T-helper 17 cell (primary cell): ENCODE measurements around the gene TMC3. TPM values are rescaled to one million over a fixed set of nuclear protein-coding genes. Genes with fewer than 3 reads are reported as not detected.

Experiments
- ATAC-seq: fragments of 150-1000 bp; cut with Tn5 transposase; 2 replicates; pipeline ENCODE4 v1.10.0; 2021; ENCODE audit warnings: mild to moderate bottlenecking, moderate library complexity
- DNase-seq, 3 donors: peaks; one replicate each; pipeline versions ENCODE4 v3.0.0 to v3.0.0-alpha.2; 2020 to 2021
- H3K9me3 ChIP-seq: one replicate; pipeline ENCODE4 v1.7.0; 2013; ENCODE audit warnings: low read length, mild to moderate bottlenecking; ENCODE audit not compliant: control insufficient read depth, poor library complexity, severe bottlenecking
- H3K27ac Mint-ChIP-seq: one replicate; pipeline ENCODE4 v1.8.0; 2022; ENCODE audit warnings: mild to moderate bottlenecking, moderate library complexity, mixed read lengths
- H3K27me3 Mint-ChIP-seq: one replicate; pipeline ENCODE4 v1.8.0; 2022; ENCODE audit warnings: mixed read lengths
- H3K36me3 Mint-ChIP-seq: one replicate; pipeline ENCODE4 v1.8.0; 2022; ENCODE audit warnings: low read depth, mixed read lengths
- H3K4me1 Mint-ChIP-seq: one replicate; pipeline ENCODE4 v1.8.0; 2022; ENCODE audit warnings: mild to moderate bottlenecking, mixed read lengths
- H3K4me3 Mint-ChIP-seq: one replicate; pipeline ENCODE4 v1.8.0; 2022; ENCODE audit warnings: mild to moderate bottlenecking, moderate library complexity, mixed read lengths
- total RNA-seq, 4 donors: library from RNA in 2 of 4; stranded (reverse) in 2 of 4; gene quantifications; one replicate each; pipeline ENCODE4 v1.2.3 and lab custom pipeline; 2022 to 2026

TMC3 gene
- total RNA-seq, 2 donors from 2014 or later, result not detected

GRCh38 chr15:81378443-81378842, 4.4 kb upstream of the TMC3 start:
- H3K4me3 Mint-ChIP-seq, result no peak overlapping the region
- no peak for ATAC-seq
- H3K36me3 Mint-ChIP-seq, result peaks cover 4% of the 10 kb centered on the region
- no peak for DNase-seq
- H3K27ac Mint-ChIP-seq, result no peak overlapping the region
- H3K9me3 ChIP-seq, result no peaks in the 10 kb centered on the region
- peaks cover 2% of the 10 kb centered on the region for H3K4me1 Mint-ChIP-seq
- H3K27me3 Mint-ChIP-seq, result peaks cover 22% of the 10 kb centered on the region

GRCh38 chr15:81377871-81378270, 3.9 kb upstream of the TMC3 start:
- H3K4me1 Mint-ChIP-seq, result peaks cover 2% of the 10 kb centered on the region
- H3K27ac Mint-ChIP-seq, result no peak overlapping the region
- H3K4me3 Mint-ChIP-seq, result no peak overlapping the region
- ATAC-seq (no peak), DNase-seq (no peak)
- H3K9me3 ChIP-seq, result no peaks in the 10 kb centered on the region
- peaks cover 2% of the 10 kb centered on the region for H3K36me3 Mint-ChIP-seq
- H3K27me3 Mint-ChIP-seq, result peaks cover 22% of the 10 kb centered on the region

- Mint-ChIP-seq H3K4me1 (no peaks in the 10 kb centered on the region), H3K27me3 (peaks cover 16% of the 10 kb centered on the region), H3K4me3 (no peak overlapping the region), H3K27ac (no peak overlapping the region), H3K36me3 (peaks cover 2% of the 10 kb centered on the region)
- H3K9me3 ChIP-seq, result no peaks in the 10 kb centered on the region
- DNase-seq (no peak), ATAC-seq (no peak)
These were observed 2.2 kb upstream of the TMC3 start for GRCh38 chr15:81376231-81376630.

- Mint-ChIP-seq H3K4me3 (no peak overlapping the region), H3K27ac (no peak overlapping the region), H3K4me1 (no peaks in the 10 kb centered on the region), H3K27me3 (peaks cover 16% of the 10 kb centered on the region), H3K36me3 (peaks cover 2% of the 10 kb centered on the region)
- DNase-seq (no peak), ATAC-seq (no peak)
- H3K9me3 ChIP-seq, result no peaks in the 10 kb centered on the region
These were observed 1.4 kb upstream of the TMC3 start for GRCh38 chr15:81375461-81375860.

- Mint-ChIP-seq H3K36me3 (peaks cover 2% of the 10 kb centered on the region), H3K4me1 (no peaks in the 10 kb centered on the region), H3K27ac (no peak overlapping the region), H3K27me3 (peaks cover 11% of the 10 kb centered on the region), H3K4me3 (no peak overlapping the region)
- ATAC-seq (no peak), DNase-seq (no peak)
- H3K9me3 ChIP-seq, result no peaks in the 10 kb centered on the region
These were observed 837 bp downstream of the TMC3 start for GRCh38 chr15:81373176-81373575.

GRCh38 chr15:81372575-81372974, 1.4 kb downstream of the TMC3 start:
- Mint-ChIP-seq H3K27me3 (peaks cover 6% of the 10 kb centered on the region), H3K36me3 (no peaks in the 10 kb centered on the region), H3K4me3 (no peak overlapping the region), H3K27ac (no peak overlapping the region), H3K4me1 (no peaks in the 10 kb centered on the region)
- DNase-seq (no peak), ATAC-seq (no peak)
- H3K9me3 ChIP-seq, result no peaks in the 10 kb centered on the region

GRCh38 chr15:81363718-81364500, 10.1 kb downstream of the TMC3 start:
- H3K4me1 Mint-ChIP-seq, result no peaks in the 10 kb centered on the region

GRCh38 chr15:81363276-81363675, 10.7 kb downstream of the TMC3 start:
- ATAC-seq (no peak), DNase-seq (no peak)
- no peak overlapping the region for H3K27ac Mint-ChIP-seq
- no peak overlapping the region for H3K4me3 Mint-ChIP-seq
- no peaks in the 10 kb centered on the region for H3K9me3 ChIP-seq
- H3K4me1 Mint-ChIP-seq, result no peaks in the 10 kb centered on the region
- H3K27me3 Mint-ChIP-seq, result peaks cover 5% of the 10 kb centered on the region
- H3K36me3 Mint-ChIP-seq, result peaks cover 4% of the 10 kb centered on the region

More at GRCh38 chr15:81363718-81364500, 10.1 kb downstream of the TMC3 start:
- H3K4me3 Mint-ChIP-seq, result no peak overlapping the region
- DNase-seq (no peak), ATAC-seq (no peak)
- no peaks in the 10 kb centered on the region for H3K9me3 ChIP-seq
- H3K27ac Mint-ChIP-seq, result no peak overlapping the region
- H3K27me3 Mint-ChIP-seq, result peaks cover 5% of the 10 kb centered on the region
- H3K36me3 Mint-ChIP-seq, result peaks cover 4% of the 10 kb centered on the region

- H3K4me3 Mint-ChIP-seq, result no peak overlapping the region
- no peak overlapping the region for H3K27ac Mint-ChIP-seq
- DNase-seq (no peak), ATAC-seq (no peak)
- H3K9me3 ChIP-seq, result no peaks in the 10 kb centered on the region
- H3K36me3 Mint-ChIP-seq, result peaks cover 4% of the 10 kb centered on the region
- no peaks in the 10 kb centered on the region for H3K4me1 Mint-ChIP-seq
- peaks cover 5% of the 10 kb centered on the region for H3K27me3 Mint-ChIP-seq
These were observed 11.2 kb downstream of the TMC3 start for GRCh38 chr15:81362790-81363189.

GRCh38 chr15:81361891-81362290, 12.1 kb downstream of the TMC3 start:
- H3K4me3 Mint-ChIP-seq, result no peak overlapping the region
- no peak for ATAC-seq
- no peaks in the 10 kb centered on the region for H3K9me3 ChIP-seq
- DNase-seq, result no peak
- H3K27me3 Mint-ChIP-seq, result peaks cover 12% of the 10 kb centered on the region
- peaks cover 2% of the 10 kb centered on the region for H3K4me1 Mint-ChIP-seq
- peaks cover 4% of the 10 kb centered on the region for H3K36me3 Mint-ChIP-seq
- H3K27ac Mint-ChIP-seq, result no peak overlapping the region

GRCh38 chr15:81360491-81360890, 13.5 kb downstream of the TMC3 start:
- H3K27me3 Mint-ChIP-seq, result peaks cover 15% of the 10 kb centered on the region
- H3K9me3 ChIP-seq, result no peaks in the 10 kb centered on the region
- no peak for DNase-seq
- peaks cover 2% of the 10 kb centered on the region for H3K36me3 Mint-ChIP-seq
- no peak for ATAC-seq
- no peak overlapping the region for H3K4me3 Mint-ChIP-seq
- H3K4me1 Mint-ChIP-seq, result peaks cover 2% of the 10 kb centered on the region
- H3K27ac Mint-ChIP-seq, result no peak overlapping the region

GRCh38 chr15:81358248-81358647, 15.8 kb downstream of the TMC3 start:
- Mint-ChIP-seq H3K27ac (no peak overlapping the region), H3K4me1 (peaks cover 2% of the 10 kb centered on the region), H3K4me3 (no peak overlapping the region), H3K36me3 (peaks cover 2% of the 10 kb centered on the region), H3K27me3 (peaks cover 26% of the 10 kb centered on the region)
- ATAC-seq (no peak), DNase-seq (no peak)
- H3K9me3 ChIP-seq, result no peaks in the 10 kb centered on the region

GRCh38 chr15:81357180-81357686, 16.8 kb downstream of the TMC3 start:
- no peaks in the 10 kb centered on the region for H3K9me3 ChIP-seq
- H3K4me1 Mint-ChIP-seq, result peaks cover 2% of the 10 kb centered on the region
- peaks cover 2% of the 10 kb centered on the region for H3K36me3 Mint-ChIP-seq
- ATAC-seq, result no peak
- peaks cover 26% of the 10 kb centered on the region for H3K27me3 Mint-ChIP-seq
- no peak overlapping the region for H3K4me3 Mint-ChIP-seq
- no peak overlapping the region for H3K27ac Mint-ChIP-seq
- DNase-seq, result no peak

GRCh38 chr15:81356252-81356651, 17.8 kb downstream of the TMC3 start:
- Mint-ChIP-seq H3K27me3 (peaks cover 21% of the 10 kb centered on the region), H3K4me1 (peaks cover 2% of the 10 kb centered on the region)
- no peaks in the 10 kb centered on the region for H3K9me3 ChIP-seq

More at GRCh38 chr15:81356252-81356651, 17.8 kb downstream of the TMC3 start:
- ATAC-seq (no peak), DNase-seq (no peak)
- Mint-ChIP-seq H3K27ac (no peak overlapping the region), H3K4me3 (no peak overlapping the region), H3K36me3 (peaks cover 2% of the 10 kb centered on the region)
